Suprapubic skin (tissue), 4 donors: Measurements from ENCODE around the gene GOLT1A. TPM values are rescaled to one million over a fixed set of nuclear protein-coding genes. Genes with fewer than 3 reads are reported as not detected.

Experiments
- DNase-seq, 2 donors: peaks; one replicate each; pipeline ENCODE4 v3.0.0-alpha.2; 2019; ENCODE audit warnings: low spot score in 2 of 2
- H3K27ac ChIP-seq: fragments of 200-600 bp; sonication (generic); one replicate; pipeline ENCODE4 v1.5.1; 2019
- H3K27me3 ChIP-seq: fragments of 200-600 bp; sonication (generic); one replicate; pipeline ENCODE4 v1.5.1; 2019
- H3K36me3 ChIP-seq: fragments of 200-600 bp; sonication (generic); one replicate; pipeline ENCODE4 v1.5.1; 2019
- H3K4me1 ChIP-seq: fragments of 200-600 bp; sonication (generic); one replicate; pipeline ENCODE4 v1.5.1; 2019
- H3K4me3 ChIP-seq: fragments of 200-600 bp; sonication (generic); one replicate; pipeline ENCODE4 v1.5.1; 2019; ENCODE audit warnings: mild to moderate bottlenecking
- H3K9me3 ChIP-seq: fragments of 200-600 bp; sonication (generic); one replicate; pipeline ENCODE4 v1.5.1; 2019
- EP300 ChIP-seq: sonication (generic); formaldehyde crosslinking; IDR thresholded peaks from one replicate; pipeline ENCODE4 v1.6.1; 2017; ENCODE audit warnings: antibody characterized with exemption
- POLR2A ChIP-seq, 2 donors: fragments of 450-650 bp; IDR thresholded peaks; one replicate each; pipeline ENCODE4 v1.6.1; 2017; ENCODE audit warnings: antibody characterized with exemption in 2 of 2, mild to moderate bottlenecking in 2 of 2, moderate library complexity in 2 of 2
- POLR2AphosphoS5 ChIP-seq, 3 donors: sonication (generic); formaldehyde crosslinking; IDR thresholded peaks; one replicate each; pipeline ENCODE4 v1.6.1; 2017; ENCODE audit warnings: antibody characterized with exemption in 3 of 3
- WGBS: methylation state at CpG from one replicate; pipeline ENCODE4 v1.1.5; 2018; 5-methylcytosine and 5-hydroxymethylcytosine counted together
- total RNA-seq, 4 donors: library from RNA; depleted of rRNA; stranded (reverse); fragments of >200 nt; gene quantifications; one replicate each; pipeline ENCODE4 v1.1.0, GENCODE V29; 2016
- TF ChIP-seq, protein P1 (sequence below), 2 donors: fragments of 200-600 bp in 1 of 2; fragments of 450-650 bp in 1 of 2; sonication (generic) in 1 of 2; IDR thresholded peaks; one replicate each; pipeline ENCODE4 v1.5.1; 2016 to 2019; ENCODE audit warnings: antibody characterized with exemption in 2 of 2, mild to moderate bottlenecking in 1 of 2, moderate library complexity in 1 of 2

Gene GOLT1A
- total RNA-seq, 4 donors from 2014 or later: not detected

- H3K9me3 ChIP-seq: no peaks in the 10 kb centered on the region
- H3K4me1 ChIP-seq: peaks cover 16% of the 10 kb centered on the region
- TF ChIP-seq POLR2A (IDR thresholded peaks at IDR 0.05): no peak
- TF ChIP-seq, protein P1, sequence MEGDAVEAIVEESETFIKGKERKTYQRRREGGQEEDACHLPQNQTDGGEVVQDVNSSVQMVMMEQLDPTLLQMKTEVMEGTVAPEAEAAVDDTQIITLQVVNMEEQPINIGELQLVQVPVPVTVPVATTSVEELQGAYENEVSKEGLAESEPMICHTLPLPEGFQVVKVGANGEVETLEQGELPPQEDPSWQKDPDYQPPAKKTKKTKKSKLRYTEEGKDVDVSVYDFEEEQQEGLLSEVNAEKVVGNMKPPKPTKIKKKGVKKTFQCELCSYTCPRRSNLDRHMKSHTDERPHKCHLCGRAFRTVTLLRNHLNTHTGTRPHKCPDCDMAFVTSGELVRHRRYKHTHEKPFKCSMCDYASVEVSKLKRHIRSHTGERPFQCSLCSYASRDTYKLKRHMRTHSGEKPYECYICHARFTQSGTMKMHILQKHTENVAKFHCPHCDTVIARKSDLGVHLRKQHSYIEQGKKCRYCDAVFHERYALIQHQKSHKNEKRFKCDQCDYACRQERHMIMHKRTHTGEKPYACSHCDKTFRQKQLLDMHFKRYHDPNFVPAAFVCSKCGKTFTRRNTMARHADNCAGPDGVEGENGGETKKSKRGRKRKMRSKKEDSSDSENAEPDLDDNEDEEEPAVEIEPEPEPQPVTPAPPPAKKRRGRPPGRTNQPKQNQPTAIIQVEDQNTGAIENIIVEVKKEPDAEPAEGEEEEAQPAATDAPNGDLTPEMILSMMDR (IDR thresholded peaks at IDR 0.05): no peak
- TF ChIP-seq EP300: no peak
- TF ChIP-seq POLR2AphosphoS5 (IDR thresholded peaks at IDR 0.05): no peak
- no peak for DNase-seq
- H3K27ac ChIP-seq: no peak overlapping the region
- WGBS: 92% methylated on average over 24 of the region's 24 CpGs
- H3K36me3 ChIP-seq: peaks cover 3% of the 10 kb centered on the region
- H3K27me3 ChIP-seq: no peaks in the 10 kb centered on the region
- H3K4me3 ChIP-seq: no peak overlapping the region
These were observed 43.7 kb upstream of the GOLT1A start for GRCh38 chr1:204257446-204257845.

DNA sequence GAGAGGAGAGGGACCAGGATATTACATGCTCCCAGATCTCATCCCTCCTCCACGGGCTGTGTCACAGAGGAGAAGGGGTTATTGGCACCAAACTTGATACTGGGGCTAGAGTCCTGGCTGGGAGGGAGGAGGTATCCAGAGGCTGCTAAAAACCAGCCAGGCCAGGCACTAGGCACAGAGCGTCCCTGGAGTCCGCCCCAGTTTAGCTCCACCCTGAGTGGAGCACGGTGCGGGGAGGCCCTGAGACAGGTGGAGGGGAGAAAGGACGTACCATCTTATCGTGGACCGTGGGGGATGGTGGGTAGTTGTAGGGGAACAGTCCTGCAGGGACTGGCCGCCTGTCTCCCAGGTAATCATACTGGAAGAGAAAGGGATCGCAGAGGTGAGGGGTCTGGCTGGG is 42.7 kb upstream of the GOLT1A start:
- no peaks in the 10 kb centered on the region for H3K9me3 ChIP-seq
- H3K4me1 ChIP-seq: peaks cover 16% of the 10 kb centered on the region
- DNase-seq: no peak
- no peak overlapping the region for H3K4me3 ChIP-seq
- no peaks in the 10 kb centered on the region for H3K27me3 ChIP-seq
- TF ChIP-seq EP300: no peak
- TF ChIP-seq POLR2A (IDR thresholded peaks at IDR 0.05): no peak
- TF ChIP-seq, protein P1 (IDR thresholded peaks at IDR 0.05): no peak
- H3K27ac ChIP-seq: no peak overlapping the region
- peaks cover 3% of the 10 kb centered on the region for H3K36me3 ChIP-seq
- 79% methylated on average over 10 of the region's 10 CpGs for WGBS

GRCh38 chr1:204255966-204256365 is 42.2 kb upstream of the GOLT1A start:
- no peak for DNase-seq
- H3K27me3 ChIP-seq: no peaks in the 10 kb centered on the region
- no peak for TF ChIP-seq POLR2A (IDR thresholded peaks at IDR 0.05)
- WGBS: 73% methylated on average over 5 of the region's 5 CpGs
- no peaks in the 10 kb centered on the region for H3K9me3 ChIP-seq
- H3K36me3 ChIP-seq: peaks cover 3% of the 10 kb centered on the region
- no peak overlapping the region for H3K27ac ChIP-seq
- H3K4me1 ChIP-seq: peaks cover 16% of the 10 kb centered on the region
- H3K4me3 ChIP-seq: no peak overlapping the region

- Histone ChIP-seq H3K36me3 (peaks cover 3% of the 10 kb centered on the region), H3K4me1 (peaks cover 16% of the 10 kb centered on the region), H3K27me3 (no peaks in the 10 kb centered on the region), H3K9me3 (no peaks in the 10 kb centered on the region), H3K27ac (peak overlapping the region; percentile 23), H3K4me3 (no peak overlapping the region)
- DNase-seq: no peak
- TF ChIP-seq, protein P1 (IDR thresholded peaks at IDR 0.05): no peak
- WGBS: 70% methylated on average over 5 of the region's 5 CpGs
These were observed 41.4 kb upstream of the GOLT1A start for GRCh38 chr1:204255225-204255624.

- no peak overlapping the region for H3K4me3 ChIP-seq
- peak; percentile 90 to 91 for DNase-seq
- H3K27me3 ChIP-seq: no peaks in the 10 kb centered on the region
- TF ChIP-seq POLR2AphosphoS5 (IDR thresholded peaks at IDR 0.05) (peak in 2 of 3 donors; percentile 52 to 90), POLR2A (IDR thresholded peaks at IDR 0.05) (no peak)
- peaks cover 3% of the 10 kb centered on the region for H3K36me3 ChIP-seq
- WGBS: 51% methylated on average over 7 of the region's 7 CpGs
- peak overlapping the region; percentile 34 for H3K27ac ChIP-seq
- H3K4me1 ChIP-seq: peaks cover 16% of the 10 kb centered on the region
- no peaks in the 10 kb centered on the region for H3K9me3 ChIP-seq
These were observed 40.4 kb upstream of the GOLT1A start for GRCh38 chr1:204254031-204254661.

- Histone ChIP-seq H3K4me3 (no peak overlapping the region), H3K9me3 (no peaks in the 10 kb centered on the region), H3K27ac (no peak overlapping the region), H3K4me1 (peaks cover 16% of the 10 kb centered on the region), H3K36me3 (peaks cover 6% of the 10 kb centered on the region), H3K27me3 (no peaks in the 10 kb centered on the region)
- DNase-seq: no peak
- TF ChIP-seq POLR2A (IDR thresholded peaks at IDR 0.05) (no peak), EP300 (no peak), POLR2AphosphoS5 (IDR thresholded peaks at IDR 0.05) (no peak)
- TF ChIP-seq, protein P1 (IDR thresholded peaks at IDR 0.05): no peak
- WGBS: 87% methylated on average over 6 of the region's 6 CpGs
These were observed 38.3 kb upstream of the GOLT1A start for GRCh38 chr1:204251926-204252689.
